ENCODE measurements around the gene SYCE1. TPM values are rescaled to one million over a fixed set of nuclear protein-coding genes. Genes with fewer than 3 reads are reported as not detected.
"Not testable (repeated sequence)": the region's sequence is repeated elsewhere in the genome, so short reads cannot be mapped to it uniquely, and the experiment has no call there.

SYCE1 gene
- total and polyA plus RNA-seq, 4 donors = 0.33 to 5.4 (median 2.1) TPM; not detected in 1

- TF ChIP-seq CTCF (IDR thresholded peaks at IDR 0.05; ENCODE audit: low read depth, low read length, missing input control) = no peak
- Histone ChIP-seq H3K27ac (ENCODE audit: low read depth in 1 of 2, low read length in 2 of 2) (no peak overlapping the region), H3K9ac (ENCODE audit: low read depth in 1 of 2, low read length in 2 of 2) (no peak overlapping the region), H3K4me3 (ENCODE audit: low read depth in 1 of 3, low read length in 3 of 3) (no peak overlapping the region), H3K9me3 (ENCODE audit: control insufficient read depth in 4 of 4, low read length in 3 of 4) (no peaks in the 10 kb centered on the region), H3K27me3 (ENCODE audit: control insufficient read depth in 4 of 4, insufficient read depth in 4 of 4, low read length in 3 of 4) (no peaks in the 10 kb centered on the region), H3K36me3 (ENCODE audit: control insufficient read depth in 4 of 4, insufficient read depth in 3 of 4, low read depth in 1 of 4, low read length in 3 of 4) (no peaks in the 10 kb centered on the region), H3K4me1 (ENCODE audit: control insufficient read depth in 4 of 4, insufficient read depth in 4 of 4, low read length in 3 of 4) (no peaks in the 10 kb centered on the region)
- 74% methylated on average over 13 of the region's 13 CpGs for WGBS
- DNase-seq (ENCODE audit: low spot score) = no peak
These were observed 25.0 kb upstream of the SYCE1 start for GRCh38 chr10:133590226-133590969.

DNA sequence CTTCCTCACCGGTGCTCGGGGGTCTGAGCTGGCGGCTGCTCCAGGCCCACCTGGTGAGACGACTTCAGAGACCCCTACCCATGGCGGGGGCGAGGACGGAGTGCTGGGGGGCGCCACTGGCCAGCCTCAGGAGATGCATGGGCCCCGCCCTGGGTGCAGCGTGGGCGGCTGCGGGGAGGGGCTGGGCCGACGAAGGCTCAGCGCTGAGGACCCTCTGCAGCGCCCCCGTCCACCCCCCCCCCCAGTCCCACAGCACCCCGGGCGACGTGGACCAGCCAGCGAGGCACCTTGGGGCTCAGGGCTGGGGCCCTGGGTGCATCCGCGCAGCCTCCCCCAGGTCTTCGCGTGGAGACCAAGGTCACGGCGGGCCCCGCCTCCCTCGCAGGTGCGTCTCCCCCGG lies 11.7 kb upstream of the SYCE1 start:
- 85% methylated on average over 17 of the region's 31 CpGs for WGBS

GRCh38 chr10:133573460-133573859 lies 8.1 kb upstream of the SYCE1 start:
- not testable (repeated sequence) for H3K9me3 ChIP-seq (ENCODE audit: control insufficient read depth in 4 of 4, low read length in 3 of 4); DNase-seq (ENCODE audit: low spot score); H3K4me3 ChIP-seq (ENCODE audit: low read depth in 1 of 3, low read length in 3 of 3); H3K27me3 ChIP-seq (ENCODE audit: control insufficient read depth in 4 of 4, insufficient read depth in 4 of 4, low read length in 3 of 4); H3K9ac ChIP-seq (ENCODE audit: low read depth in 1 of 2, low read length in 2 of 2); H3K36me3 ChIP-seq (ENCODE audit: control insufficient read depth in 4 of 4, insufficient read depth in 3 of 4, low read depth in 1 of 4, low read length in 3 of 4); H3K4me1 ChIP-seq (ENCODE audit: control insufficient read depth in 4 of 4, insufficient read depth in 4 of 4, low read length in 3 of 4); H3K27ac ChIP-seq (ENCODE audit: low read depth in 1 of 2, low read length in 2 of 2)
- 86% methylated on average over 1 of the region's 1 CpG for WGBS

More for the DNA sequence above, 11.7 kb upstream of the SYCE1 start:
- not testable (repeated sequence) for H3K36me3 ChIP-seq (ENCODE audit: control insufficient read depth in 4 of 4, insufficient read depth in 3 of 4, low read depth in 1 of 4, low read length in 3 of 4); H3K9me3 ChIP-seq (ENCODE audit: control insufficient read depth in 4 of 4, low read length in 3 of 4); DNase-seq (ENCODE audit: low spot score); H3K27me3 ChIP-seq (ENCODE audit: control insufficient read depth in 4 of 4, insufficient read depth in 4 of 4, low read length in 3 of 4); H3K9ac ChIP-seq (ENCODE audit: low read depth in 1 of 2, low read length in 2 of 2); H3K4me3 ChIP-seq (ENCODE audit: low read depth in 1 of 3, low read length in 3 of 3); H3K27ac ChIP-seq (ENCODE audit: low read depth in 1 of 2, low read length in 2 of 2); H3K4me1 ChIP-seq (ENCODE audit: control insufficient read depth in 4 of 4, insufficient read depth in 4 of 4, low read length in 3 of 4)

GRCh38 chr10:133572055-133572454 lies 6.7 kb upstream of the SYCE1 start:
- not testable (repeated sequence) for H3K27ac ChIP-seq (ENCODE audit: low read depth in 1 of 2, low read length in 2 of 2); DNase-seq (ENCODE audit: low spot score); H3K9me3 ChIP-seq (ENCODE audit: control insufficient read depth in 4 of 4, low read length in 3 of 4); H3K4me3 ChIP-seq (ENCODE audit: low read depth in 1 of 3, low read length in 3 of 3); H3K27me3 ChIP-seq (ENCODE audit: control insufficient read depth in 4 of 4, insufficient read depth in 4 of 4, low read length in 3 of 4); H3K9ac ChIP-seq (ENCODE audit: low read depth in 1 of 2, low read length in 2 of 2); H3K4me1 ChIP-seq (ENCODE audit: control insufficient read depth in 4 of 4, insufficient read depth in 4 of 4, low read length in 3 of 4); H3K36me3 ChIP-seq (ENCODE audit: control insufficient read depth in 4 of 4, insufficient read depth in 3 of 4, low read depth in 1 of 4, low read length in 3 of 4)
- 89% methylated on average over 11 of the region's 11 CpGs for WGBS

GRCh38 chr10:133569801-133570200 lies 4.4 kb upstream of the SYCE1 start:
- not testable (repeated sequence) for H3K36me3 ChIP-seq (ENCODE audit: control insufficient read depth in 4 of 4, insufficient read depth in 3 of 4, low read depth in 1 of 4, low read length in 3 of 4); H3K4me3 ChIP-seq (ENCODE audit: low read depth in 1 of 3, low read length in 3 of 3); H3K9ac ChIP-seq (ENCODE audit: low read depth in 1 of 2, low read length in 2 of 2); H3K9me3 ChIP-seq (ENCODE audit: control insufficient read depth in 4 of 4, low read length in 3 of 4); H3K27ac ChIP-seq (ENCODE audit: low read depth in 1 of 2, low read length in 2 of 2); H3K4me1 ChIP-seq (ENCODE audit: control insufficient read depth in 4 of 4, insufficient read depth in 4 of 4, low read length in 3 of 4); DNase-seq (ENCODE audit: low spot score); H3K27me3 ChIP-seq (ENCODE audit: control insufficient read depth in 4 of 4, insufficient read depth in 4 of 4, low read length in 3 of 4)
- WGBS = 56% methylated on average over 17 of the region's 21 CpGs

GRCh38 chr10:133568831-133569527 lies 3.6 kb upstream of the SYCE1 start:
- 34% methylated on average over 15 of the region's 80 CpGs for WGBS

More at GRCh38 chr10:133568831-133569527, 3.6 kb upstream of the SYCE1 start:
- H3K9ac ChIP-seq (ENCODE audit: low read depth in 1 of 2, low read length in 2 of 2); H3K36me3 ChIP-seq (ENCODE audit: control insufficient read depth in 4 of 4, insufficient read depth in 3 of 4, low read depth in 1 of 4, low read length in 3 of 4); H3K27me3 ChIP-seq (ENCODE audit: control insufficient read depth in 4 of 4, insufficient read depth in 4 of 4, low read length in 3 of 4); H3K9me3 ChIP-seq (ENCODE audit: control insufficient read depth in 4 of 4, low read length in 3 of 4); H3K27ac ChIP-seq (ENCODE audit: low read depth in 1 of 2, low read length in 2 of 2); H3K4me3 ChIP-seq (ENCODE audit: low read depth in 1 of 3, low read length in 3 of 3); H3K4me1 ChIP-seq (ENCODE audit: control insufficient read depth in 4 of 4, insufficient read depth in 4 of 4, low read length in 3 of 4); DNase-seq (ENCODE audit: low spot score): not testable (repeated sequence)

All from liver (tissue), 9 donors.